HG02610 (cell line): ENCODE results near the gene TSPAN13.
A peak's percentile ranks its signal among the peaks of the same experiment; 100 is the strongest.

Experiments
- ATAC-seq: cut with Tn5 transposase; IDR thresholded peaks from one replicate; pipeline ENCODE4 v1.9.1; 2021; ENCODE audit warnings: mild to moderate bottlenecking, moderate library complexity; ENCODE audit not compliant: unreplicated experiment

TSPAN13 gene

DNA sequence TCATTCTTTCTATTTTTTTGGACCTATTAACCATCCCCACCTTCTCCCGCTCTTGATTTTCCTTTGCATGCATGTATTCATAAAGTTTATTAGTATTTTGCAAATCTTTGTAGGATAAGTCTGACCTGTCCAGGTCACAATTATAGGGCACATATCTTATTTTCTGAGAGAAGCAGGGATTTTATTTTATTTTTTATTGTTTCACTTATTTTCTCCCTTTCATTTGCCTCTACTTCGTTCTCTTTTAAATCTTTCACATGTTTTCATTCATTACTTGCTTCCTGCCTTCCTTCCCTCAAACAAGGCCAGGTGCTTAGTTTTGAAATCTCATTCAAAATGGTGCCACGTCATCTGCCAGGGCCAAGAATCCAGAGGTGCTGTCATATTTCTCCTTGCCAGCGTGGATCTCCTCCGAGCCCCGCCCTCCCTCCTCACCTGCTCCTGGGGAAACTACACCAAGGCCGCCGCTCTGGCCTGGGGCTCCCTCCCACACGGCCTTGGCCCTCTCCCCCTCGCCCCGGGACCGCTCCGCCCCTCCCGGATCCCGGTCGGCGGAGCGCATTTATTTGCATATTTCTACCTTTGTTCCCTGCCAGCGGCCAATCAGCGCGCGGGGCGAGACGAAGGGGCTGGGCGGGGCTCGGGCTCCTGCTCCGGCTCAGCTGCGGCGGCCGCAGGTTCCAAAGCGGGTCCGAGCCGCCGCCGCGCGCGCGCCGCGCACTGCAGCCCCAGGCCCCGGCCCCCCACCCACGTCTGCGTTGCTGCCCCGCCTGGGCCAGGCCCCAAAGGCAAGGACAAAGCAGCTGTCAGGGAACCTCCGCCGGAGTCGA, at the start of gene TSPAN13:
TSPAN13 (plus strand) TSS at position 654 of the 830 bp plus-strand sequence. CDS start 213 bp downstream, outside the sequence.
- ATAC-seq: no peak

DNA sequence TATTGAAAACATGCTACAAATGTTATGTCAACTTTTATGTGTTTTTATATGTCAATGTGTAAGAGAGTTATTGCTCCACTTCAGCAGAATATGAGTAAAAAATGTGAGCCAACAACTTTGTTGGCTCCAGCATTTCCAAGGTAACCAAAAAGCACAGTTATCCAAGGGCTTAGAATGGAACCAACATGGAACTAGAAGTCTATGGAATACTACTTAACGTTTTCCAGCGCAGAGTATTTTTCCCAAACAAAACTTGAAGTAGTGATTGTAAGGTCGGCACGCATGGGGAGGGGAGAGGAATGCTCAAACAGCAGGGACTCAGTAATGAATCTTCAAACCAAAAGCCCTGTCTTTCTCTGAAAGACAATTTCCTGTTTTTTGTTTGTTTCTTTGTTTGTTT, 45.0 kb upstream of the TSPAN13 start:
- no peak for ATAC-seq

DNA sequence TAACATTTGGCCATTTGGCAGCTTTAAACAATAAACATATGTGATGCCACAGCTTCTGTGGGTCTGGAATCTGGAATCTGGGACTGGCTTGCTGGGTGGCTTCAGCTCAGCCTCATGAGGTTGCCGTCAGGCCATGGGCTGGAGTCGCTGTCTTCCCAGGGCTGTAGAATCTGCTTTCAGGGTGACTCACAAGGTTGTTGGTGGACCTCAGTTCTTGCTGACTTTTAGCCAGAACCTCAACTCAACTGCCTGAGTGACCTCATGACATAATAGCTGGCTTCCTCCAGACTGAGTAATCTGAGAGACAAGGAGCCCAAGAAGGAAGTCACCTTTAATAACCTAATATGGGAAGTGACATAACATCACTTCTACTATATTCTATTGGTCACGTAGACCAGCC, 44.6 kb upstream of the TSPAN13 start:
- ATAC-seq: no peak

DNA sequence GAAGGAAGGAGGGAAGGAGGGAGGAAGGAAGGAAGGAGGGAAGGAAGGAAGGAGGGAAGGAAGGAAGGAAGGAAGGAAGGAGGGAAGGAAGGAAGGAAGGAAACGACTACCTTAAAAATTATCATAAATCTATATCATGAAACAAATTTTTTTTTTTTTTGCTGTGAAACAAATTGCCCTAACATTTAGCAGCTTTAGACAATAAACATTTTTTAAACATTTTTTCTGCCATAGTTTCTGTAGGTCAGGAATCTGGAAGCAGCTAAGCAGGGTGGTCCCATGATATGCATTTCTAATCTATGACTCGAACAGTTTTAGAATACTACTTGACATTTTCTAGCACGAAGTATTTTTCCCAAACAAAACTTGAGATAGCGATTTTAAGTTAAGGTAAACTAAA, 42.9 kb upstream of the TSPAN13 start:
- ATAC-seq: no peak

DNA sequence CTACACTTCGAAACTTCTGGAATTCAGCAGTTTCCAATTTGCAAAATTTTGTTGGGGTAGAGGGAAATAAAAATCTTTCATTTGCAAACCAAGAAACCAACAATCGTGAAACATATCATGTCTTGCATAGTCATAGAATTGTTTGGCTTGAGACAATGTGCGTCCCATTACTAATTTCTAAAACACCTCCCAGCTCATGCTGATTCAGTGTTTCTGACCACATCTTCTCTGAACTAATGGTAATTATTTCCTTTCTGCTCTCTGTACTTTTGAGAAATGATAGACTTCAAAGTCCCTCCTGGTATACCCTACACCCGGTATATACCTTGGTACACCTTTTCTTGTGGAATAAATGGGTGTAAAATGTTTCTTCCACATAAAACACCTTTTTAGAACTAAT, 41.8 kb upstream of the TSPAN13 start:
- ATAC-seq: peak; percentile 34

DNA sequence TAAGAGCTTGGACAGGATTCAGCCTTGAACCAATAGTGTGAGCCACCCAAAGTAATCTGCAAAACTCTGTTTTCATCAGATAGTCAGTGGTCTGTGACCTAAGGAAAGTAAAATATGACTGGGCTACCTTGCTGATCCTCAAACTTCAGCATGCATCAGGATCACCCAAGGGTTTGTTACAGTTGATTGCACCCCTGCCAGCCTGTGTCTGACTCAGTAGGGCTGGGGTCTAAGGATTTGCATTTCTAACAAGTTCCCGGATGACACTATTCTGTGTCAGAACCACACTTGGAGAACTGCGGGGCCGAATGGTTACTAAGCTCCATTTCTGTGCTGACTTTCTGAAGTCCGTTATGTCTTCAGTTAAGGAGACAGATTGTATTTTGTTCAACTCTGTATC, 40.6 kb upstream of the TSPAN13 start:
- no peak for ATAC-seq

DNA sequence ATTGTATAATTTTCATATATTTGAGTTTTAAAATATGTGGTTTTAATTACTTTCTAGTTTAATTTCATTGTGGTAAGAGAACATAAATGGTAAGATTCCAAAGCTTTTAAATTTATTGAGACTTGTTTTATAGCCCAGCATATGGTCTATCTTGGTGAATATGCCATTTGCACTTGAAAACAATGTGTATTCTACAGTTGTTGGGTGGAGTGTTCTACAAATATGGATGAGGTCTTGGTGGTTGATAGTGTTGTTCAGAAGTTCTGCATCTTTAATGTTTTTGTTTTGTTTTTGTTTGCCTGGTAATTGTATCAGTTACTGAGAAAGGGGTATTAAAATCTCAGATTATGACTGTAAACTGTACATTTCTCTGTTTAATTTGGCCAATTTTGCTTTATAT, 37.6 kb upstream of the TSPAN13 start:
- ATAC-seq: no peak

DNA sequence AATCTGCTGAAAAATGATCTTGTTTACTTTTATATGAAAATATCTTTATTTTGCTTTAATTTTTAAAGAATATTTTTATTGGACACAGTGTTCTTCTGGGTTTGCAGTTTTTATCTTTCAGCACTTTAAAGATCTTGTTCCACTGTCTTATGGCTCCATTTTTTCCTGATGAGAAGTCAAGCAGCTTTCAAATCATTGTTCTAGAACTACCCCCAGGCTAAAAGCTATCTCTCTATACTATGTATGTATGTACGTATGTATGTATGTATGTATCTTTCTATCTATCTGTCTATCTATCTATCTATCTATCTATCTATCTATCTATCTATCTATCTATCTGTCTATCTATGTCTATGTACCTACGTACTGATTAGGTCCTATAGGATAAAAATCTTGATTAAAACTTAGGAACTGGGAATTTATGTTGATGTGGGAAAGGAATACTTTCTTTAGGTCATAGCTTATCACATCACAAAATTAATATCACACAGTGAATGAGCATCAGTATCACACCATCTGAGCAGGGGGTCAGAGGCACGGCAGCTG, 35.4 kb upstream of the TSPAN13 start:
- ATAC-seq: no peak

DNA sequence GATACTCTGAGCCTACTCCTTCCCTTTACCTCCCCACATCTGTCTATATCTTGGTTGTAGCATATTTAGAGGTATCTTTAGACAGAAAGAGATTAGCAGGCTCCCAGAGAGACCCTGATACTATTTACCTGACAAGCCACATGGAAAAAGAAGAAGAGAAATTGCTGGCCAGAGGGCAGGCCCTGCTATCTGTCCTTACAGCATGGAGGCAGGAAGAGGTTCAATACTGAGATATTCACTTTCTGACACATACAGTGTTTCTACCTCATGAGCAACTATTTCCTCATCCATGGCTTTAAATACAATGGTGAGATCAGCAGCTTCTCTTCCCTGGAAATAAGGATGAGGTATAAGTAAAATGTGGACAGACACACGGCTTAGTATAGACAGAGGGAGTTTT, 33.9 kb upstream of the TSPAN13 start:
- ATAC-seq: no peak

DNA sequence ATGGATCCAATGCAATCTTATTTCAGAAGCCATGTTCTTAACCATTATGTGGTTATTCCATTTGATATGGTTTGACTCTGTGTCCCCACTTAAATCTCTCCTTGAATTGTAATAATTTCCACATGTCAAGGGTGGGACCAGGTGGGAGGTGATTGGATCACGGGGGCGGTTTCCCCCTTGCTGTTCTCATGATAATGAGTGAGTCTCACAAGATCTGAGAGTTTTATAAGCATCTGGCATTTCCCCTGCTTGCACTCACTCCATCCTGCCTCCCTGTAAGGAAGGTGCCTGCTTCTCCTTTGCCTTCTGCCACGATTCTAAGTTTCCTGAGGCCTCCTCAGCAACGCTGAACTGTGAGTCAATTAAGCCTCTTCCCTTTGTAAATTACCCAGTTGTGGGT, 32.0 kb upstream of the TSPAN13 start:
- ATAC-seq: no peak

DNA sequence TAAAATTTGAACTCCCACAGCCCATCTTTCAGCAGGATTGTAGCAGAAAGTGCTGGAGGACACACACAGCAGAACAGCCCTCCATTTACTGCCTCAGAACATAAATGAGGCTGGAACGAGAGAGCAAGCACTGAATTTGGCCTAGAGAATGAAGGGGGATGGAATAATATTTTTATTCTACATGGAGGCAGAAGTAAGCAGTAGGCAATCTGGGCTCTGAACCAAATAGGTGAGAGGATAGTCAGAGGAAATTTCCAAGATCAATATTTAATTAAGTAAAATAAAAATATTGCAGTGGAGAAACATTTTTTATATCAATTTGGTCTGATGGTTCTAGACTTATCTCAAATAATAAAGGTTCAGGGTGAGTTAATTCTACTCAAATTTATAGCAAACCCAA, 29.2 kb upstream of the TSPAN13 start:
- no peak for ATAC-seq

DNA sequence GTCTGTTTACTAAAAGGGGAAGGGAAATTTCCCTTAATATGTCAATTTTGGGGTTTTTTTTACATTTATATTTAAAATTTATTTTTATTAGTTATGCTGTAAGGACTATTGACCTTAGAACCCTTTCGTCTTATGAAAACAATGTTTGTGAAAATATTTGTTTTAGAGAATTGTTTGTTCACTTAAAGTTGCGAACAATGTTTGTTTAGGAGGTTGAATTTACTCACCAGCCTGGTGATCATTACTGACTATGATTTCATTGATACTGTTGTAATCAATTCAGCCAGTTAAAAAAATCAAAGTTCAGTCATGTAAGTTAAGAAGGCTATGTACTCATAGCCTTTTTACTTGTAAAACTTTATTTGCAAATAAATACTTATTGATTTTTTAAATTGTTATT, 27.4 kb upstream of the TSPAN13 start:
- no peak for ATAC-seq

DNA sequence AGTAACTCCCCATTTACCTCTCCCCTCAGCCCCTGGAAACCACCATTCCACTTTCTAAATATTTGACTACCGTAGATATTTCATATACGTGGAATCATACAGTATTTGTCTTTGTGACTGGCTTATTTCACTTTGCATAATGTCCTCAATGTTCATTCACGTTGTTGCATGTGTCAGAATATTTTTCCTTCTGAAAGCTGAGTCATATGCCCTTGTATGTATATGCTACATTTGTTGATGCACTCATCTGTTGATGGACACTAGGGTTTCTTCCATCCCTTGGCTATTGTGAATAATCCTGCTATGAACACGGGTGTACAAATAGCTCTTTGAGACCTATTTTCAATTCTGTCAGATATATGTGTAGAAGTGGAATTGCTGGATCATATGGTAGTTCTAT, 25.8 kb upstream of the TSPAN13 start:
- ATAC-seq: no peak

DNA sequence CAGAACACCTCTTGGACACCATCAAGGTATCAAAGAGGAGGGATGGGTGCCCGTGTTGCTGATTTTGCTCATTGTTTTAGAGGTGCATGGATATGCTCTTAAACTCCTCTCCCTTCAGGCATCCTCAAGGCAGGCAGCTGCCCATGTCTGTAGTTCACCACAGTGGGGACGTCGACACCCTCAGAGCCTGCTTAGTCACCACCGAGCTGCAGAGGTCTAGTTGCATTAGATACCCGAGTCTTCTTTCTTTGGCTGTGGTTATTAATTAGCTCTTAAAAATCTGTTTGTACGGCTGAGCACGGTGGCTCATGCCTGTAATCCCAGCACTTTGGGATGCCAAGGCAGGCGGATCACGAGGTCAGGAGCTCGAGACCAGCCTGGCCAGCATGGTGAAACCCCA, 24.7 kb upstream of the TSPAN13 start:
- ATAC-seq: no peak

DNA sequence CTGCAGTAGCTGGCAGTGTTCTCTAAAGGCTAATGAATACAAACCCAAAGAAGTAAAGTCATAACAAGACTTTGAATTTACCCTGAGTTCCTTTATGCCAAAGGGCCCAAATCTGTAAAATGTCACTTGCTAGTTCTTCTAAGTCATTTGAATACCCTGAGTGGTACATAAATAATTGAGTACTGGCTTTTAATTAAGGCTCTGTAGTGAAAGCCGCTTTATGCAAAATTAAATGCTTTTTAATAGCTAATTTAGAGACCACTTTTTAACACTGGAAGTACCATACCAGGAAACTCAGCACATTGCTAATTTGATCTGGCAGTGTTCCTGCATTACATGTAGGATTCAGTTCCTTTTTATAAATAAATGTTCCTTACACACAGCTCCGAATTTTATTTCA, 24.0 kb upstream of the TSPAN13 start:
- ATAC-seq: no peak

DNA sequence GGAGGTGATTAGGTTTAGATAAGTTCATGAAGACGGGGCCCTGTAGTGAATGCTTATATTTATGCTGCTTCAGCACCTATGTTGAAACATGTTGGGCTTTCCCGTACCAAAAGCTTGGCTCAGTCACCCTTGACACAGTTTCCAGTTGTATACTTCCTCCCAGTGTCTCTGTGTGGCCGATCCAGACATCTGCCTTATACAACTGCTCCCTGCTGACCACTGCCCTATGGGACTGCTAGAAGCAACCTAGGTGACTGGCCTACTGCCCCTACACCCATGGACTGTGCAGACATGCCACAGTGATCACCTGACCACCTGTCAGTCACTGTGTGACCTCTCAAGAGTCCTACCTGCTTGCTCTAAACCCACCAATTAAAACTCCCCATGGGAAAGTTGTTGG, 22.6 kb upstream of the TSPAN13 start:
- ATAC-seq: no peak

DNA sequence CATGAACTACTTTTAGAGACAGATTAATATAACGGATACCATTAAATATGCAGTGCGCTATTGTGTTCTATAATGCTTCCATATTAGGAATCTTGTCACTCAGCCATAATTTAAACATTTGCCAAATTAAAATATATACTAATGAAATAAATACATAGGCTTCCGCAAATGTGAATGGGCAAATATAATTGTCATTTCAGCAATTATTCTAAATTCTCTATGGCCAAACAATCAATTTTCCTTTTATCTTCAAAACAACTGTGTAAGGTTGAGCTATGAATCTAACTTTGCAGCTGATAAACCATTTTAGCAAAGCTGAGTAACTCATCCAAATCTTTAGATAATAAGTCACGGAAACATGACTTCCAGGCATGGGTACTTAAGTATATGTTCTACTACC, 20.7 kb upstream of the TSPAN13 start:
- ATAC-seq: no peak

DNA sequence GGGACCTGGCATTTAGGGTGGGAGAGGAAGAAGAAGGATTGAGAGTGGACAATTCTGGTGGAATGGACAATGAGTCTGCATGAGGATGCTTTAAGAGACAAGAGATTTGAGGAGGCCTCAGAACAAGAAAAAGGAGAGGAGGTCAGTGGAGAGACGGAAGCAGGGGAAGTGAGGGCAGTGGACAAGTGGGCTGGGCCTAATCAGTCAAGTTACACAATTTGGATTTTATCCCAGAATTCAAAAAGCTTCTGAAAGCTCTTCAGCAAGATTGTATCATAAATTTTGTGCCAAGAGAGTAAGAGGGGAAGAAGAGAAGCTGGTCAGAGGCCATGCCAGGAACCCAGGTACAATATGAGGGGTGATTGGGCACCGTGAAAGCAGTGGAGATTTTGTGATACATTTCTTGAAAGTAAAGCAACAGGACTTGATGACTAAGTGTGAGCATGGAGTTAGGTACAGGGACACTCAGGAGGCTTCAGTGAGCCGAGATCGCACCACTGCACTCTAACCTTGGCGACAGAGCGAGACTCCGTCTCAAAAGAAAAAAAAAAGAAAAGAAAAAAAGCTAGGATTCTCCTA, 19.3 kb upstream of the TSPAN13 start:
- ATAC-seq: no peak

DNA sequence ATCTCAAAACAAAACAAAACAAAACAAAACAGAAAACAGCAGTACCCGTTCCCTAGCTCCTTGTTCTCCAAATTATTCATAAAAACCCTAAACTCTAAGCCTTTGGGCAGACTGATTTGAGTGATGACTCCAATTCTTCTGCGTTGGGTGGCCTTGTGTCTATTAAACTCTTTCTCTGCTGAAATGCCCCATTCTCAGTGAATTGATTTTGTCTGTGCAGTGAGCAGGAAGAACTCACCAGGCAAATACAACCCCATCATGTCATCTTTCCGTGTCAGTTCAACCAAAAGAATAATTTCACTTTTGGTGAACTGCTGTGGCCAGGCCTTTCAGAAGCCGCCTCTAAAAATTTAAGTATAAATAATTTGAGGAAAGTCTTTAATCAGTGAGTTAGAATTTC, 18.5 kb upstream of the TSPAN13 start:
- no peak for ATAC-seq

DNA sequence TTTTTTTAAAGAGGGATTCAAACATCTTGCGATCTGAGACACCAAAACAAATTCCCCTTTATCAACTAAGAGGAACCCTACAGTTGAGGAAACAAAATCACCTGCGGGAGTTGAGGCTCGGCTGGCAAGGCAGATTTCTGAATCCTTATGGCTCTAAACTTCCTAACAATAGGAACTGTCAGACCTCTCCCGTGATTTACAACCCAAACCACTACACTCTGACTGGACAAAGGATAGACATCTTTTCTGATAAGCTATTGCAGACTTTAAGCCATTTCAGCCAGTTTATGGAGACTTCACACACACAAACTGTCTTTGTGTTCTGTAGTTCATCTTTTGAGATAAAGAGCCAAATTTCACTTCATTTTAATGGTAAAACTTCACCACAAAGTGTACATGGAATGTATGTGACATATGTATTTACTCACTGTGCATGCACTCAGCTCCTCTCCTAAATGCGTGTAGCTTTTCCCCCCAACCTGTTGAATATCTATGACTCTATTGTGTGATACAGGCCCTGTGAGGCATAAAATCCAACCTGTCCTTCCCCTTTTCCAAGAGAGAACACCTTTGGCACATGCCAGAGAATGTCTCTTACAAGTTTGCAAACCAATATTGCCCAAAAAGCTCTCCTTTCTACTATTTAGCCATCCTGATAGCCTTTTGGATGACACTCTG, 15.4 kb upstream of the TSPAN13 start:
- no peak for ATAC-seq

DNA sequence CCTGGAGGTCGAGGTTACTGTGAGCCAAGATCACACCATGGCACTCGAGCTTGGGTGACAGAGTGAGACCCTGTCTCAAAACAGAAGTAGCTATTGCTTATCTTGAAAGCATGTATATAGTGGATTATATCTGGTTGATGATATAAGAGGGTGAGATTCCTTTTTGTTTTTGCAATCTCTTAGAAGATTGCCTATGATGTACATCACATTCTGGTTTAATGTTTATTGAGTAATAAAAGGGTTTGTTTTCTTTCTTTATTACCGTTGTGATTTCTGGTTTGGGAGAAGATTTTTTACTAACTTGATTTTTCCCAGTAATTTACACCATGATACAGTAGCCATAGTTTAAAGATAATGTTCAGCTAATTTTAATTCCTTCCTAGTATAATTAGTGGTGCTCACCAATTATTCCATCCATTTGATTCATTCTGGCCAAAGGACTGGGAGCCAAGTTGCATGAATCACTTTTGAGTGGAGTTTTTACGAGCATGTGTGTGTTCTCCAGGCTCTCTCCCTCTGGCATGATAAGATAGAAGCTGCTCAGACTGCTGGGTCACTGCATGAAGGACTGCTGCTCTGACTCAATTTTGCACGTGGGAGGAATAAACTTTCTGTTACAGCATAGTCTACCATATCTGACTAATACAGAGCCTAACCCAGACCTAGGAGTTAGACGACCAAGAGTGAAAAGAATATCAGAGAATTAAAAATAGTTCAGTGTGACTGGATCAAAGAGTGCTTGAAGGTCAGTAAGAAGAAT, 13.5 kb upstream of the TSPAN13 start:
- no peak for ATAC-seq
